ENCODE results near the gene ATXN7L1. TPM values are rescaled to one million over a fixed set of nuclear protein-coding genes. Genes with fewer than 3 reads are reported as not detected.

The ATXN7L1 gene
- total and polyA plus RNA-seq, 4 donors = 4.2 to 22.5 (median 8.5) TPM

DNA sequence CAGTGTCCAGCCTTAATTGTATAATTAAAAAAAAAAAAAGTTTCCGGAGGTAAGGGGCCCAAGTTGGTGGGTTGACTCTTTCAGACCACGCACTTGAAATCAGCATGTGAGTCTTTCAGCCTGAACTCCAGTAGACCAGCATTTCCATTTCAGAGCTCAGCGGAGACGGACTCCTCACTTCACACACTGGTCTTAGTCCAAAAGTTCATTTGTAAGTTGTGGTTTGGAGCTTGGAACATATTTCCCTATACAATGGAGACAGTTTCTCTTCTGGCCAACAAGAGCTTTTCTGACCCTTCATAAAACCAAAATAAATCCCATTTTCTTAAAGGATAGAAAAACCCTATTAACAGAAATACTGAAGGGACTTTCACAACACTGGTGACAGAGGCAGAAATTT lies 41.0 kb downstream of the ATXN7L1 start:
- H3K9me3 ChIP-seq (ENCODE audit: control insufficient read depth in 4 of 4, insufficient read depth in 3 of 4, low read length in 3 of 4) = no peaks in the 10 kb centered on the region
- peak in 1 of 3 donors; percentile 43 for DNase-seq
- H3K36me3 ChIP-seq (ENCODE audit: control insufficient read depth in 4 of 4, insufficient read depth in 4 of 4, low read length in 4 of 4) = no peaks in the 10 kb centered on the region
- no peak overlapping the region for H3K9ac ChIP-seq (ENCODE audit: insufficient read depth in 1 of 2, low read length in 2 of 2)
- ATAC-seq (ENCODE audit: insufficient read depth, low FRiP score) = no peak
- no peaks in the 10 kb centered on the region for H3K27me3 ChIP-seq (ENCODE audit: control insufficient read depth in 3 of 3, insufficient read depth in 3 of 3, low read length in 2 of 3)
- no peak overlapping the region for H3K27ac ChIP-seq (ENCODE audit: low read depth in 1 of 2, low read length in 1 of 2)
- WGBS, 2 donors = 91 to 94% methylated on average over 4 of the region's 4 CpGs
- no peak overlapping the region for H3K4me3 ChIP-seq
- H3K4me1 ChIP-seq (ENCODE audit: control insufficient read depth in 5 of 5, insufficient read depth in 5 of 5, low read length in 5 of 5) = peaks cover 7 to 23% (median 10%) of the 10 kb centered on the region in 5 donors
- TF ChIP-seq, protein P1, sequence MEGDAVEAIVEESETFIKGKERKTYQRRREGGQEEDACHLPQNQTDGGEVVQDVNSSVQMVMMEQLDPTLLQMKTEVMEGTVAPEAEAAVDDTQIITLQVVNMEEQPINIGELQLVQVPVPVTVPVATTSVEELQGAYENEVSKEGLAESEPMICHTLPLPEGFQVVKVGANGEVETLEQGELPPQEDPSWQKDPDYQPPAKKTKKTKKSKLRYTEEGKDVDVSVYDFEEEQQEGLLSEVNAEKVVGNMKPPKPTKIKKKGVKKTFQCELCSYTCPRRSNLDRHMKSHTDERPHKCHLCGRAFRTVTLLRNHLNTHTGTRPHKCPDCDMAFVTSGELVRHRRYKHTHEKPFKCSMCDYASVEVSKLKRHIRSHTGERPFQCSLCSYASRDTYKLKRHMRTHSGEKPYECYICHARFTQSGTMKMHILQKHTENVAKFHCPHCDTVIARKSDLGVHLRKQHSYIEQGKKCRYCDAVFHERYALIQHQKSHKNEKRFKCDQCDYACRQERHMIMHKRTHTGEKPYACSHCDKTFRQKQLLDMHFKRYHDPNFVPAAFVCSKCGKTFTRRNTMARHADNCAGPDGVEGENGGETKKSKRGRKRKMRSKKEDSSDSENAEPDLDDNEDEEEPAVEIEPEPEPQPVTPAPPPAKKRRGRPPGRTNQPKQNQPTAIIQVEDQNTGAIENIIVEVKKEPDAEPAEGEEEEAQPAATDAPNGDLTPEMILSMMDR (IDR thresholded peaks at IDR 0.05; ENCODE audit: control extremely low read depth, extremely low read depth) = no peak

DNA sequence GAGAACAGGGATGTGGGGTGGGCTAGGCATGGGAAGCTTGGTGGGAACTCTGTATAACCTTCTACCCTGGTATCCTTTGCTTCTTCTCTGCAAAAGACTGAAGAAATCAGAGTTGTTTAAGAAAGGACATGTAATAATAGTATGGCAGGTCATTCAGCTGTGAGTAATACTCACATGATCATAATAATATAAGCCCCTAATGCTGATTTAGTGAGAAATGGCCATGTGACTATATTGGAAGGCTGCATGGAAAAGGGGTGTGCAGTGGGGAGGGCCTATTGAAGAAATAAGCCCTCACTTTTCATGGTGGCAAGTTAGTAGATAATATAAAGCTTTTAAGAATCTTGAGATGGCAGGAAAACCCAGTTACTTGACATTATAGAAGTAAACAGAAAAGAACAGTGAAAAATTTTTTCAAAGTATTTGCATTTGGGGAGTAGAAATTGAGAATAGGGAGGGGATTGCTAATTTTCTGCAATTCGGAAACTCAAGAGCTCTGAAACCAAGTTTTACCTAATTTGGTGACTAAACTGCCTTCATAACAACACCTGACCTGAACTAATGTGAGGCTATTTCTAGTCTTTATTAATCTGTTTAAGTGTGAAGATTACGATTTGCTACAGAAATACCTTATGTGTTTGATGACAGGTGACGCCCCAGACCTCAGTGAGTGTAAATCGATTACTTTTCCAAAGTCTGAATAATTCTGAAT lies 44.4 kb downstream of the ATXN7L1 start:
- Histone ChIP-seq H3K27me3 (ENCODE audit: control insufficient read depth in 3 of 3, insufficient read depth in 3 of 3, low read length in 2 of 3) (no peaks in the 10 kb centered on the region), H3K4me1 (ENCODE audit: control insufficient read depth in 5 of 5, insufficient read depth in 5 of 5, low read length in 5 of 5) (peaks cover 5 to 24% (median 8%) of the 10 kb centered on the region in 5 donors), H3K4me3 (no peak overlapping the region), H3K27ac (ENCODE audit: low read depth in 1 of 2, low read length in 1 of 2) (no peak overlapping the region), H3K9me3 (ENCODE audit: control insufficient read depth in 4 of 4, insufficient read depth in 3 of 4, low read length in 3 of 4) (no peaks in the 10 kb centered on the region), H3K9ac (ENCODE audit: insufficient read depth in 1 of 2, low read length in 2 of 2) (no peak overlapping the region), H3K36me3 (ENCODE audit: control insufficient read depth in 4 of 4, insufficient read depth in 4 of 4, low read length in 4 of 4) (peaks cover 0 to 2% (median 0%) of the 10 kb centered on the region in 4 donors)
- DNase-seq (no peak), ATAC-seq (ENCODE audit: insufficient read depth, low FRiP score) (no peak)
- 96 to 97% methylated on average over 4 of the region's 4 CpGs for WGBS, 2 donors
- TF ChIP-seq, protein P1 (IDR thresholded peaks at IDR 0.05; ENCODE audit: control extremely low read depth, extremely low read depth) = no peak

DNA sequence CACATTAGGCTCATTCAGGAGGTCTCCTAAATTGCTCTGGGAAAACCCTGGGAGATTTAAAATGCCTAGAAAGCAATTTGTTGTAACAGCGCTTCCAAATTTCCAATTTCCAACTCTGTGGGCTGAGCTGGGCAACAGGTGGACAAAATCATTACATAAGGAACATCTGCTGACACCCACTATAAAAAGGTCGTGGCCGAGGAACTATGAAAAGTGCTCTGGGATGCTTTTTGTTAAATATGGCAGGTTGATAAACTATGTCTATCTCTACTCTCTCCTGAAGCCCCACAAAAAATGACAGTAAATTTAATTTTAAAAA lies 45.1 kb downstream of the ATXN7L1 start:
- DNase-seq (no peak), ATAC-seq (ENCODE audit: insufficient read depth, low FRiP score) (no peak)
- Histone ChIP-seq H3K27ac (ENCODE audit: low read depth in 1 of 2, low read length in 1 of 2) (no peak overlapping the region), H3K27me3 (ENCODE audit: control insufficient read depth in 3 of 3, insufficient read depth in 3 of 3, low read length in 2 of 3) (no peaks in the 10 kb centered on the region), H3K4me1 (ENCODE audit: control insufficient read depth in 5 of 5, insufficient read depth in 5 of 5, low read length in 5 of 5) (peaks cover 5 to 24% (median 8%) of the 10 kb centered on the region in 5 donors), H3K36me3 (ENCODE audit: control insufficient read depth in 4 of 4, insufficient read depth in 4 of 4, low read length in 4 of 4) (peaks cover 0 to 2% (median 0%) of the 10 kb centered on the region in 4 donors), H3K9me3 (ENCODE audit: control insufficient read depth in 4 of 4, insufficient read depth in 3 of 4, low read length in 3 of 4) (no peaks in the 10 kb centered on the region), H3K9ac (ENCODE audit: insufficient read depth in 1 of 2, low read length in 2 of 2) (no peak overlapping the region), H3K4me3 (no peak overlapping the region)
- WGBS, 2 donors = 89 to 96% methylated on average over 3 of the region's 3 CpGs
- TF ChIP-seq, protein P1 (IDR thresholded peaks at IDR 0.05; ENCODE audit: control extremely low read depth, extremely low read depth) = no peak

Data from lung (tissue), 12 donors.